GM10248 (cell line): ENCODE measurements around the gene SLC41A3.
A peak's percentile ranks its signal among the peaks of the same experiment; 100 is the strongest.
"Not testable (repeated sequence)": the region's sequence is repeated elsewhere in the genome, so short reads cannot be mapped to it uniquely, and the experiment has no call there.

Source experiments
- CTCF ChIA-PET: fragments of 300-600 bp; sonication (Branson Sonifier 250); formaldehyde crosslinking; extraction: SDS; loops from one replicate; lab custom pipeline; 2021; ENCODE audit warnings: antibody characterized with exemption; lab: Yijun Ruan, JAX
- POLR2A ChIA-PET: fragments of 350-650 bp; sonication (Branson Sonifier 250); formaldehyde crosslinking; extraction: SDS; loops from one replicate; lab custom pipeline; 2020; ENCODE audit warnings: antibody characterized with exemption; lab: Yijun Ruan, JAX
- DNase-seq: peaks from one replicate; pipeline ENCODE4 v3.0.0; 2012; ENCODE audit errors: extremely low spot score
- TF ChIP-seq, protein P1 (sequence below): IDR thresholded peaks from 2 replicates; pipeline ENCODE4 v1.5.1; 2012; ENCODE audit warnings: mild to moderate bottlenecking, low read depth; ENCODE audit errors: extremely low read depth, missing control alignments, control extremely low read depth

The SLC41A3 gene

DNA sequence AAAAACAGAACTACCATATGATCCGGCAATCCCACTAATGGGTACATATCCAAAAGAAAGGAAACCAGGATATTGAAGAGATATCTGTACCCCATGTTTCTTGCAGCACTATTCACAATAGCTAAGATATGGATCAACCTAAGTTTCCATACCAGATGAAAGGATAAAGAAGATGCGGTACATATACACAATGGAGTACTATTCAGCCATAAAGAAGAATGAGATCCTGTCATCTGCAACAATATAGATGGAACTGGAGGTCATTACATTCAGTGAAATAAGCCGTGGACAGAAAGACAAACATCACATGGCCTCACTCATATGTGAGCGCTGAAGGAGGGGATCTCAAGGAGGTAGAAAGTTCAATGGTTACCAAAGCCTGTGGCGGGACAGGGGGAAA is 3.0 kb downstream of the SLC41A3 start:
- TF ChIP-seq, protein P1, sequence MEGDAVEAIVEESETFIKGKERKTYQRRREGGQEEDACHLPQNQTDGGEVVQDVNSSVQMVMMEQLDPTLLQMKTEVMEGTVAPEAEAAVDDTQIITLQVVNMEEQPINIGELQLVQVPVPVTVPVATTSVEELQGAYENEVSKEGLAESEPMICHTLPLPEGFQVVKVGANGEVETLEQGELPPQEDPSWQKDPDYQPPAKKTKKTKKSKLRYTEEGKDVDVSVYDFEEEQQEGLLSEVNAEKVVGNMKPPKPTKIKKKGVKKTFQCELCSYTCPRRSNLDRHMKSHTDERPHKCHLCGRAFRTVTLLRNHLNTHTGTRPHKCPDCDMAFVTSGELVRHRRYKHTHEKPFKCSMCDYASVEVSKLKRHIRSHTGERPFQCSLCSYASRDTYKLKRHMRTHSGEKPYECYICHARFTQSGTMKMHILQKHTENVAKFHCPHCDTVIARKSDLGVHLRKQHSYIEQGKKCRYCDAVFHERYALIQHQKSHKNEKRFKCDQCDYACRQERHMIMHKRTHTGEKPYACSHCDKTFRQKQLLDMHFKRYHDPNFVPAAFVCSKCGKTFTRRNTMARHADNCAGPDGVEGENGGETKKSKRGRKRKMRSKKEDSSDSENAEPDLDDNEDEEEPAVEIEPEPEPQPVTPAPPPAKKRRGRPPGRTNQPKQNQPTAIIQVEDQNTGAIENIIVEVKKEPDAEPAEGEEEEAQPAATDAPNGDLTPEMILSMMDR: no peak
- CTCF ChIA-PET: interaction anchor here (1.2 to 2.0 kb wide), 2 partner anchors 11 to 22 kb away, joined by 3 to 6 read pairs; no protein-coding TSS in a partner anchor
- POLR2A ChIA-PET: no interaction called here
- DNase-seq: no peak

DNA sequence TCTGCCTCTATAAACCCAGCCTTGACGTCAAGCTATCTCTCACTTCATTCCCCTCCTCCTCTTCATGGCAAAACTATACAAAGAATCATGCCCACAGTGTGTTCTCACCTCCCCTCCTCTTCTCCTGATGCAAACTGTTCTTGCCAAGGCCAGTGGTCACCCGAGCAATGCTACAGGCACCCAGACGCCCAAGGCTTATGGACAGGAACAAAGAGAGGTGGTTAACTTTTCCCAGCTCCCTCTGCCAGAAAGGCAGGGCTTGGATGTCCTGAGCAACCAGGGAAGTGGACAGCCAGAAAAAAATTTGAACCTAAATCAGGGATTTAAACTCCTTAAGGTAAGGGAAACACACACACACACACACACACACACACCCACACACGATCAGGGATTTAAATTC is 5.1 kb downstream of the SLC41A3 start:
- POLR2A ChIA-PET: no interaction called here
- TF ChIP-seq, protein P1: no peak
- CTCF ChIA-PET: interaction anchor here (0.7 kb wide), 1 partner anchor 8 kb away, joined by 3 read pairs; no protein-coding TSS in a partner anchor

GRCh38 chr3:126077754-126078153 is 6.2 kb downstream of the SLC41A3 start:
- ChIA-PET POLR2A (no interaction called here), CTCF (no interaction called here)
- DNase-seq: peak; percentile 7
- TF ChIP-seq, protein P1: no peak

More for the DNA sequence above, 5.1 kb downstream of the SLC41A3 start:
- no peak for DNase-seq

DNA sequence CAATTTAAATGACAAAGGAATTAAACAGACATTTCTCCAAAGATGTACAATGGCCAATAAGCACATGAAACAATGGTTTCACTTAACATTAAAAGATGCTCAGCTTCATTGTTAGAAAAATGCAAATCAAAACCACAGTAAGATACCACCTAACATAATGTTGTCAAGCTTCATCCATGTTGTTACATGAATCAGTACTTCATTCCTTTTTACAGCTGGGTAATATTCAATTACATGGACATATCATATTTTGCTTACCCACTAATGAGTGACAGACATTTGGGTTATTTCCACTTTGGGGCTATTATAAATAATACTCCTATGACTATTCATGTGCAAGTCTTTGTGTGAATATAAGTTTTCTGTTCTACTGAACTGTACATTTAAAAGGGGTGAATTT is 7.8 kb downstream of the SLC41A3 start:
- POLR2A ChIA-PET: no interaction called here
- DNase-seq: no peak
- TF ChIP-seq, protein P1: no peak
- CTCF ChIA-PET: no interaction called here

DNA sequence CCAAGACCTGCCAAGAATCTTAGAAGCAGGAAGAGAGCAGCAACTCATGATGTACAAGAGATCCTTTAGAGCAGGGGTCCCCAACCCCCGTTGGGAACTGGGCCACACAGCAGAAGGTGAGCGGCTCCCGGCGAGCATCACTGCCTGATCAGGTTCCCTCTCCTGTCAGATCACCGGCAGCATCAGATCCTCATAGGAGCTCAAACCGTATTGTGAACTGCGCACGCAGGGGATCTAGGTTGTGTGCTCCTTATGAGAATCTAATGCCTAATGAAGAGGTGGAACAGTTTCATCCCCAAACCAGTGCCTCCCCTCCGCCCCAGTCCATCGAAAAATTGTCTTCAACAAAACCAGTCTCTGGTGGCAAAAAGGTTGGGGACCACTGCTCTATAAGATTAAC is 13.8 kb downstream of the SLC41A3 start:
- ChIA-PET POLR2A (no interaction called here), CTCF (interaction anchor here (1.9 kb wide), 1 partner anchor 11 kb away, joined by 6 read pairs; no protein-coding TSS in a partner anchor)
- no peak for DNase-seq
- TF ChIP-seq, protein P1: no peak

DNA sequence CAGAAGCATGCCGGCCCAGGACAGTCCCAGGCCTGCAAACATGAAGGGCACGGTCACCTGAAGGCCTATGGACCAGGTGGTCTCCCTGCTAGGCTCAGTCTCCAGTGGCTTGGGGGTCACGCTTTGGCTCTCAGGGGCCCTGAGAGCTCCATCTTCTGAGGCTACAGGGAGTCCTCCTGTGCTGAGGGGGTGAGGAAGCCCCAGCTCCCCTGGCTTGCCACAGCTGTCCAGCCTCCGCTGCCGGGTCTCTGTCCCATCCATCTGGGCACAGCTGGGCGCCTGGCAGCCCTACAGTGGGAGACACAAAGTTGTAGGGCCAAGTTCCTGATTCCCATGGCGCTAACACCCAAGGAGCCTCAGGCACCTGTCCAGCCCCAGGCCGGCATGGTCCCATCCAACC is 16.0 kb downstream of the SLC41A3 start:
- DNase-seq: peak; percentile 9
- TF ChIP-seq, protein P1: no peak
- ChIA-PET POLR2A (no interaction called here), CTCF (interaction anchor here (0.9 kb wide), 1 partner anchor 11 kb away, joined by 3 read pairs; no protein-coding TSS in a partner anchor)

DNA sequence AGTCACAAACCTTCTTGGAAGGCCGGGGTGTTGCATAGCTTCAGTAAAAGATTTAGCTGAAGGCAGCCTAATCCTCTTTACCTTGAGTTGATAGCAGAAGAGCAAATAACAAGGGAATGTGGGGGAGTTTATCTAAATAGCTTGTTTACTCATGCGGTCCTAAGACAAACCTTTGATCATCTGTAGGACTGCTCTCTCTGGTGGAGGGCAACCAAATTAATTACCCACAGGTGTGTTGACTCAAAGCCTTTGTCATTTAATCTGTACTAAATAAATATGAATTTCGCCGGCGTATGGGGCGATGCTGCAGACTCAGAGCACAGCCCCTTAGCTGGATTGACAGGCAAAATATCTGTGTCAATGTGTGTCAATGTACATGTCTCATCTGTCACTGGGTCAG is 17.2 kb downstream of the SLC41A3 start:
- DNase-seq, CTCF ChIA-PET, POLR2A ChIA-PET: not testable (repeated sequence)
